ENCODE measurements around the gene PRDM16. TPM values are rescaled to one million over a fixed set of nuclear protein-coding genes. Genes with fewer than 3 reads are reported as not detected.

PRDM16 gene
- total and polyA plus RNA-seq, 2 of the 13 experiments (the other 11 are each of a cell fraction or from before 2014, with no cell fraction given) = 0.15 to 0.81 TPM

- no peaks in the 10 kb centered on the region for H3K9me3 ChIP-seq (ENCODE audit: low read length)
- ChIA-PET CTCF (ENCODE audit: low intra/inter-chr PET ratio, low total read pairs) (no interaction called here), POLR2A (no interaction called here)
- H3K27ac ChIP-seq (ENCODE audit: extremely low read length, insufficient read depth, low read length) = no peak overlapping the region
- H4K20me1 ChIP-seq (ENCODE audit: insufficient read depth, low read length) = no peaks in the 10 kb centered on the region
- H2AFZ ChIP-seq (ENCODE audit: low read length) = no peak overlapping the region
- BruUV-seq (replicated peaks) = no TSS peak
- intact Hi-C loops (cut with micrococcal nuclease; ENCODE audit: unreplicated experiment) = no loop called here
- no peak overlapping the region; the same call in 1 of the 2 replicates for H3K4me2 ChIP-seq (ENCODE audit: low read depth, low read length)
- DNase-seq (ENCODE audit: low spot score) (no peak), ATAC-seq (no peak), FAIRE-seq (no peak)
- no peaks in the 10 kb centered on the region for H3K79me2 ChIP-seq (ENCODE audit: insufficient read depth, low read length)
- WGBS (ENCODE audit: low lambda C conversion rate) = 60% methylated on average over 9 of the region's 10 CpGs
- H3K9ac ChIP-seq (ENCODE audit: insufficient read depth, low read depth, low read length) = no peak overlapping the region
- in situ Hi-C loops (cut with HindIII; ENCODE audit: extremely low pct_ligation_motif_present, low pct_unique_long_range_greater_than_20kb) = loop anchor here (5.0 kb wide), 1 partner anchor 38 kb away; no protein-coding TSS in a partner anchor
- no peak overlapping the region for H3K4me3 ChIP-seq (replicated peaks in 1 of 3; ENCODE audit: insufficient read depth in 1 of 3, low read depth in 2 of 3, low read length in 3 of 3)
- no peaks in the 10 kb centered on the region for H3K36me3 ChIP-seq (replicated peaks in 1 of 2; ENCODE audit: control insufficient read depth in 1 of 2, insufficient read depth in 2 of 2, low read length in 2 of 2)
- no peaks in the 10 kb centered on the region for H3K27me3 ChIP-seq (ENCODE audit: control insufficient read depth in 1 of 2, insufficient read depth in 2 of 2, low read length in 2 of 2)
- H3K4me1 ChIP-seq (ENCODE audit: insufficient read depth, low read length) = peaks cover 58% of the 10 kb centered on the region
- TF ChIP-seq, protein P1, sequence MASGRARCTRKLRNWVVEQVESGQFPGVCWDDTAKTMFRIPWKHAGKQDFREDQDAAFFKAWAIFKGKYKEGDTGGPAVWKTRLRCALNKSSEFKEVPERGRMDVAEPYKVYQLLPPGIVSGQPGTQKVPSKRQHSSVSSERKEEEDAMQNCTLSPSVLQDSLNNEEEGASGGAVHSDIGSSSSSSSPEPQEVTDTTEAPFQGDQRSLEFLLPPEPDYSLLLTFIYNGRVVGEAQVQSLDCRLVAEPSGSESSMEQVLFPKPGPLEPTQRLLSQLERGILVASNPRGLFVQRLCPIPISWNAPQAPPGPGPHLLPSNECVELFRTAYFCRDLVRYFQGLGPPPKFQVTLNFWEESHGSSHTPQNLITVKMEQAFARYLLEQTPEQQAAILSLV (CRISPR knock-in tag; IDR thresholded peaks at IDR 0.05; ENCODE audit: borderline replicate concordance) = no peak
- TF ChIP-seq SRSF1 (optimal IDR thresholded peaks at IDR 0.05; ENCODE audit: low read depth, low read length) (no peak), ZNF362 (CRISPR knock-in tag; IDR thresholded peaks at IDR 0.05; ENCODE audit: borderline replicate concordance) (no peak), ARID4A (CRISPR knock-in tag; IDR thresholded peaks at IDR 0.05; ENCODE audit: borderline replicate concordance) (no peak), ZNF781 (CRISPR knock-in tag; IDR thresholded peaks at IDR 0.05; ENCODE audit: borderline replicate concordance, not compliant biosample characterization) (no peak), NR2F2 (IDR thresholded peaks at IDR 0.05; ENCODE audit: borderline replicate concordance, low read depth) (no peak), ARNT (IDR thresholded peaks at IDR 0.05) (no peak), EP300 (IDR thresholded peaks at IDR 0.05; ENCODE audit: low read depth in 2 of 2, low read length in 2 of 2) (no peak), EP300 (CRISPR knock-in tag; IDR thresholded peaks at IDR 0.05; ENCODE audit: borderline replicate concordance) (no peak), ZSCAN9 (CRISPR knock-in tag; IDR thresholded peaks at IDR 0.05; ENCODE audit: borderline replicate concordance) (no peak), MATR3 (CRISPR knock-in tag; IDR thresholded peaks at IDR 0.05) (no peak), ZNF710 (CRISPR knock-in tag; IDR thresholded peaks at IDR 0.05; ENCODE audit: borderline replicate concordance) (no peak)
- TF ChIP-seq, protein P2, sequence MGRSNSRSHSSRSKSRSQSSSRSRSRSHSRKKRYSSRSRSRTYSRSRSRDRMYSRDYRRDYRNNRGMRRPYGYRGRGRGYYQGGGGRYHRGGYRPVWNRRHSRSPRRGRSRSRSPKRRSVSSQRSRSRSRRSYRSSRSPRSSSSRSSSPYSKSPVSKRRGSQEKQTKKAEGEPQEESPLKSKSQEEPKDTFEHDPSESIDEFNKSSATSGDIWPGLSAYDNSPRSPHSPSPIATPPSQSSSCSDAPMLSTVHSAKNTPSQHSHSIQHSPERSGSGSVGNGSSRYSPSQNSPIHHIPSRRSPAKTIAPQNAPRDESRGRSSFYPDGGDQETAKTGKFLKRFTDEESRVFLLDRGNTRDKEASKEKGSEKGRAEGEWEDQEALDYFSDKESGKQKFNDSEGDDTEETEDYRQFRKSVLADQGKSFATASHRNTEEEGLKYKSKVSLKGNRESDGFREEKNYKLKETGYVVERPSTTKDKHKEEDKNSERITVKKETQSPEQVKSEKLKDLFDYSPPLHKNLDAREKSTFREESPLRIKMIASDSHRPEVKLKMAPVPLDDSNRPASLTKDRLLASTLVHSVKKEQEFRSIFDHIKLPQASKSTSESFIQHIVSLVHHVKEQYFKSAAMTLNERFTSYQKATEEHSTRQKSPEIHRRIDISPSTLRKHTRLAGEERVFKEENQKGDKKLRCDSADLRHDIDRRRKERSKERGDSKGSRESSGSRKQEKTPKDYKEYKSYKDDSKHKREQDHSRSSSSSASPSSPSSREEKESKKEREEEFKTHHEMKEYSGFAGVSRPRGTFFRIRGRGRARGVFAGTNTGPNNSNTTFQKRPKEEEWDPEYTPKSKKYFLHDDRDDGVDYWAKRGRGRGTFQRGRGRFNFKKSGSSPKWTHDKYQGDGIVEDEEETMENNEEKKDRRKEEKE (IDR thresholded peaks at IDR 0.05) = no peak
These were observed 375.7 kb downstream of the PRDM16 start for GRCh38 chr1:3444736-3445135.
